IMR-90 (cell line): ENCODE data around the gene CARD10. TPM values are rescaled to one million over a fixed set of nuclear protein-coding genes. Genes with fewer than 3 reads are reported as not detected.

Source experiments
- ATAC-seq: fragments of 200-7000 bp; cut with Tn5 transposase; 2 replicates; pipeline ENCODE4 v1.9.1; 2020; ENCODE audit warnings: low read depth, mild to moderate bottlenecking, moderate library complexity
- BruUV-seq: library from RNA; stranded (reverse); fragments of 400-500 nt; replicated peaks from 2 replicates; lab custom pipeline; 2021; lab: Mats Ljungman, UMichigan
- CTCF ChIA-PET: fragments of 300-600 bp; formaldehyde crosslinking; extraction: SDS; loops from one replicate; lab custom pipeline; 2021; ENCODE audit warnings: antibody characterized with exemption; lab: Yijun Ruan, JAX
- POLR2A ChIA-PET: fragments of 300-600 bp; sonication (Branson Sonifier 250); formaldehyde crosslinking; loops from one replicate; lab custom pipeline; 2022; ENCODE audit warnings: antibody characterized with exemption; ENCODE audit not compliant: unreplicated experiment; lab: Charles Lee
- DNase-seq: peaks from one replicate; pipeline ENCODE4 v3.0.0; 2013
- H2AFZ ChIP-seq: replicated peaks from 2 replicates; pipeline ENCODE3; 2013; ENCODE audit warnings: low read length, mild to moderate bottlenecking; ENCODE audit not compliant: poor library complexity
- H2AK5ac ChIP-seq: 2 replicates; pipeline ENCODE4 v1.6.1; 2013; ENCODE audit warnings: low read depth, low read length, inconsistent platforms
- H2AK9ac ChIP-seq: replicated peaks from 2 replicates; pipeline ENCODE3; 2013; ENCODE audit warnings: mild to moderate bottlenecking, low read depth, low read length, moderate library complexity; ENCODE audit not compliant: poor library complexity
- H2BK120ac ChIP-seq: 2 replicates; pipeline ENCODE4 v1.6.1; 2013; ENCODE audit warnings: low read depth, low read length, inconsistent platforms
- H2BK15ac ChIP-seq: 3 replicates; pipeline ENCODE4 v1.6.1; 2013; ENCODE audit warnings: low read depth, low read length, inconsistent platforms
- H2BK20ac ChIP-seq: 2 replicates; pipeline ENCODE4 v1.6.1; 2013; ENCODE audit warnings: low read depth, mild to moderate bottlenecking, inconsistent platforms, low read length, moderate library complexity
- H2BK5ac ChIP-seq: 2 replicates; pipeline ENCODE4 v1.6.1; 2013; ENCODE audit warnings: mild to moderate bottlenecking, low read depth, low read length, inconsistent platforms; ENCODE audit not compliant: poor library complexity, severe bottlenecking
- H3K14ac ChIP-seq: replicated peaks from 2 replicates; pipeline ENCODE4 v1.6.1; 2013; ENCODE audit warnings: low read depth, low read length, inconsistent platforms
- H3K18ac ChIP-seq: 2 replicates; pipeline ENCODE4 v1.6.1; 2013; ENCODE audit warnings: low read depth, low read length, control low read depth
- H3K23ac ChIP-seq: 2 replicates; pipeline ENCODE4 v1.6.1; 2013; ENCODE audit warnings: low read depth, low read length, inconsistent platforms
- H3K27ac ChIP-seq: 2 replicates; pipeline ENCODE4 v1.5.1; 2013; ENCODE audit warnings: mild to moderate bottlenecking, control low read depth, low read length; ENCODE audit not compliant: insufficient read depth
- H3K27me3 ChIP-seq: 2 replicates; pipeline ENCODE4 v1.6.1; 2013; ENCODE audit warnings: low read length; ENCODE audit not compliant: control insufficient read depth, insufficient read depth
- H3K36me3 ChIP-seq: 2 replicates; pipeline ENCODE4 v1.6.1; 2013; ENCODE audit warnings: low read length, mixed read lengths; ENCODE audit not compliant: control insufficient read depth, insufficient read depth
- H3K4ac ChIP-seq: 2 replicates; pipeline ENCODE4 v1.6.1; 2013; ENCODE audit warnings: low read depth, low read length, inconsistent platforms
- H3K4me1 ChIP-seq: 2 replicates; pipeline ENCODE4 v1.6.1; 2013; ENCODE audit warnings: low read length, mixed read lengths; ENCODE audit not compliant: control insufficient read depth, insufficient read depth
- H3K4me2 ChIP-seq: 2 replicates; pipeline ENCODE4 v1.6.1; 2013; ENCODE audit warnings: low read depth, mild to moderate bottlenecking, control low read depth, low read length, moderate library complexity
- H3K4me3 ChIP-seq: 2 replicates; pipeline ENCODE4 v1.5.1; 2013; ENCODE audit warnings: low read depth, mild to moderate bottlenecking, control low read depth, low read length, moderate library complexity; ENCODE audit not compliant: insufficient read depth
- H3K56ac ChIP-seq: 2 replicates; pipeline ENCODE4 v1.6.1; 2013; ENCODE audit warnings: low read length, inconsistent platforms; ENCODE audit not compliant: insufficient read depth; ENCODE audit errors: extremely low read depth
- H3K79me1 ChIP-seq, 2 experiments: 2 replicates each; pipeline ENCODE4 v1.6.1; 2013; ENCODE audit warnings: low read length in 2 of 2, inconsistent platforms in 1 of 2, low read depth in 1 of 2
- H3K9ac ChIP-seq: 2 replicates; pipeline ENCODE4 v1.6.1; 2013; ENCODE audit warnings: low read depth, low read length, control low read depth
- H3K9me1 ChIP-seq: 2 replicates; pipeline ENCODE4 v1.6.1; 2013; ENCODE audit warnings: low read length, inconsistent platforms; ENCODE audit not compliant: insufficient read depth
- H3K9me3 ChIP-seq: 2 replicates; pipeline ENCODE4 v1.6.1; 2013; ENCODE audit warnings: low read length; ENCODE audit not compliant: control insufficient read depth, insufficient read depth
- H4K20me1 ChIP-seq: 2 replicates; pipeline ENCODE4 v1.6.1; 2013; ENCODE audit warnings: low read length, inconsistent platforms; ENCODE audit not compliant: insufficient read depth
- H4K5ac ChIP-seq: 2 replicates; pipeline ENCODE4 v1.6.1; 2013; ENCODE audit warnings: mild to moderate bottlenecking, low read depth, low read length, control low read depth
- H4K8ac ChIP-seq, 2 experiments: 2 replicates each; pipeline ENCODE4 v1.6.1; 2013; ENCODE audit warnings: low read depth in 2 of 2, low read length in 2 of 2, control low read depth in 1 of 2, inconsistent platforms in 1 of 2
- H4K91ac ChIP-seq: 2 replicates; pipeline ENCODE4 v1.6.1; 2013; ENCODE audit warnings: low read depth, low read length, inconsistent platforms; ENCODE audit not compliant: insufficient read depth
- BHLHE40 ChIP-seq: fragments of 150-350 bp; IDR thresholded peaks from 2 replicates; pipeline ENCODE4 v1.6.1; 2016; ENCODE audit warnings: mild to moderate bottlenecking, low read depth, low read length
- CEBPB ChIP-seq: IDR thresholded peaks from 2 replicates; pipeline ENCODE4 v1.6.1; 2012; ENCODE audit warnings: low read depth, low read length, improper control_type of control experiment
- CHD1 ChIP-seq: IDR thresholded peaks from 2 replicates; pipeline ENCODE4 v1.6.1; 2012; ENCODE audit warnings: low read depth, low read length, improper control_type of control experiment
- FOS ChIP-seq: fragments of 150-350 bp; IDR thresholded peaks from 2 replicates; pipeline ENCODE4 v1.6.1; 2016; ENCODE audit warnings: low read depth, low read length
- MAFK ChIP-seq: IDR thresholded peaks from 2 replicates; pipeline ENCODE4 v1.6.1; 2012; ENCODE audit warnings: low read depth, low read length, improper control_type of control experiment
- MAZ ChIP-seq: IDR thresholded peaks from 2 replicates; pipeline ENCODE4 v1.6.1; 2012; ENCODE audit warnings: low read depth, mild to moderate bottlenecking, low read length, improper control_type of control experiment, moderate library complexity, borderline replicate concordance
- MXI1 ChIP-seq: IDR thresholded peaks from 2 replicates; pipeline ENCODE4 v1.6.1; 2012; ENCODE audit warnings: low read depth, mild to moderate bottlenecking, low read length, moderate library complexity, borderline replicate concordance
- NFE2L2 ChIP-seq: fragments of 150-350 bp; IDR thresholded peaks from 2 replicates; pipeline ENCODE4 v1.6.1; 2016; ENCODE audit warnings: low read depth, mild to moderate bottlenecking, low read length
- POLR2A ChIP-seq: IDR thresholded peaks from 2 replicates; pipeline ENCODE4 v1.6.1; 2012; ENCODE audit warnings: mild to moderate bottlenecking, low read depth, low read length
- RAD21 ChIP-seq: IDR thresholded peaks from 2 replicates; pipeline ENCODE4 v1.6.1; 2012; ENCODE audit warnings: low read length, improper control_type of control experiment
- RCOR1 ChIP-seq: IDR thresholded peaks from 2 replicates; pipeline ENCODE4 v1.6.1; 2012; ENCODE audit warnings: mild to moderate bottlenecking, low read length, improper control_type of control experiment; ENCODE audit not compliant: insufficient replicate concordance
- RFX5 ChIP-seq: IDR thresholded peaks from 2 replicates; pipeline ENCODE4 v1.8.0; 2012; ENCODE audit warnings: low read depth, mild to moderate bottlenecking, low read length, moderate library complexity
- SMC3 ChIP-seq: fragments of 150-350 bp; IDR thresholded peaks from 2 replicates; pipeline ENCODE4 v1.6.1; 2016; ENCODE audit warnings: low read depth, mild to moderate bottlenecking, antibody characterized with exemption, low read length, moderate library complexity
- WGBS, 2 experiments: methylation state at CpG; one replicate each; pipeline versions ENCODE4 v1.1.5 to v1.1.7; 2013; ENCODE audit warnings: missing lambda C conversion rate in 2 of 2; ENCODE audit not compliant: insufficient read length in 1 of 2; ENCODE audit errors: extremely low coverage in 2 of 2; 5-methylcytosine and 5-hydroxymethylcytosine counted together
- dilution Hi-C: fragments of 300-500 bp; cut with HindIII; formaldehyde crosslinking; loops from one replicate; pipeline ENCODE4 v1.14.3; 2018; ENCODE audit warnings: low sequenced_read_pairs; ENCODE audit not compliant: unreplicated experiment
- in situ Hi-C: fragments of 300-500 bp; cut with MboI; formaldehyde crosslinking; loops from 3 replicates; pipeline ENCODE4 v1.14.3; 2019; ENCODE audit warnings: low sequenced_read_pairs, inconsistent platforms, mixed read lengths
- intact Hi-C: fragments of 100-400 bp; cut with micrococcal nuclease; formaldehyde crosslinking; loops from 2 replicates; pipeline ENCODE4 v1.10.0; 2022
- polyA plus RNA-seq, 3 experiments: library from polyadenylated mRNA; depleted of rRNA; stranded (reverse); fragments of >200 nt; gene quantifications; 2 replicates each; pipeline ENCODE4 v1.2.3, GENCODE V29; 2012; ENCODE audit warnings: low replicate concordance in 1 of 3
- total RNA-seq: library from RNA; depleted of rRNA; stranded (reverse); fragments of >200 nt; gene quantifications from 2 replicates; pipeline ENCODE4 v1.2.3, GENCODE V29; 2012
- TF ChIP-seq, protein P1 (sequence below): fragments of 150-350 bp; IDR thresholded peaks from 2 replicates; pipeline ENCODE4 v1.6.1; 2016; ENCODE audit warnings: low read depth, mild to moderate bottlenecking, low read length, moderate library complexity, borderline replicate concordance
- TF ChIP-seq, protein P2 (sequence below): conservative IDR thresholded peaks from 2 replicates; pipeline ENCODE4 v1.5.1; 2012; ENCODE audit warnings: mild to moderate bottlenecking, low read depth, low read length, improper control_type of control experiment
- TF ChIP-seq, protein P3 (sequence below): fragments of 150-350 bp; IDR thresholded peaks from 2 replicates; pipeline ENCODE4 v1.6.1; 2017; ENCODE audit warnings: mild to moderate bottlenecking, antibody characterized with exemption, low read length, low read depth

CARD10 gene
- total and polyA plus RNA-seq, 2 of the 4 experiments (the other 2 are of a cell fraction) = 6.1 to 18.4 TPM

DNA sequence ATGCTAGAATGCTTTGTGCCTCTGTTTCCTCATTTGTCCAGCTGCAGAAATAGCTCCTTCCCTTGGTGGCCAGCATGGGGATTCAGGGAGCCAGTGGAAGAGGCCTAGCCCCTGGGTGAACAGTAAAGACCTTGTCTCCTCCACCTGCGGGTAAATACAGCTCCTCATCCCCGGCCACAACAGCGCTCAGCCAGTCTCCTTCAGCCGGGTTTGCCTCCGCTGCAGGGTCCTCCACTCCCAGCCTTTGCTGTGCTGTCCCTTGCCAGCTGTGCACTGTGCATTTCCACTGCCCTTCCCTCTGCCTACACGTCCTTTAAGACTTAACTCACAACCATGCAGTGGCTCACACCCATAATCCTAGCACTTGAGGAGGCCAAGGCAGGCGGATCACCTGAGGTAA lies 39.6 kb upstream of the CARD10 start:
- Histone ChIP-seq H3K9ac (no peak overlapping the region), H3K9me1 (peaks cover 13% of the 10 kb centered on the region), H2BK5ac (no peak overlapping the region), H3K9me3 (no peaks in the 10 kb centered on the region), H4K5ac (no peak overlapping the region), H3K36me3 (peaks cover 6% of the 10 kb centered on the region; the same call in 1 of the 2 replicates), H4K20me1 (peaks cover 28% of the 10 kb centered on the region), H3K23ac (0 out of 2 replicates have a peak overlapping the region, but pooled peaks have one; percentile 16), H2AK9ac (peak overlapping the region; percentile 33), H3K4ac (0 out of 2 replicates have a peak overlapping the region, but pooled peaks have one; percentile 27), H2BK15ac (no peak overlapping the region), H2BK20ac (no peak overlapping the region; the same call in 1 of the 2 replicates), H3K18ac (no peak overlapping the region), H3K4me2 (no peak overlapping the region), H2AK5ac (0 out of 2 replicates have a peak overlapping the region, but pooled peaks have one; percentile 24), H3K4me3 (no peak overlapping the region), H3K14ac (no peak overlapping the region), H4K8ac (no peak overlapping the region), H3K79me1 (peaks cover 4 to 33% of the 10 kb centered on the region in 2 experiments; a peak in 2 of 4 replicates), H3K56ac (no peak overlapping the region), H4K91ac (0 out of 2 replicates have a peak overlapping the region, but pooled peaks have one; percentile 3), H2AFZ (no peak overlapping the region), H2BK120ac (no peak overlapping the region), H3K27me3 (no peaks in the 10 kb centered on the region), H3K4me1 (peaks cover 22% of the 10 kb centered on the region), H3K27ac (no peak overlapping the region)
- BruUV-seq = no TSS peak
- no peak for DNase-seq
- intact Hi-C loops = no loop called here
- 85% methylated on average over 5 of the region's 7 CpGs; no CpG with 5 or more reads in 1 of the 2 experiments for WGBS, 2 experiments
- no peak for TF ChIP-seq MAFK
- TF ChIP-seq BHLHE40 = no peak
- TF ChIP-seq RFX5 = no peak
- no peak for TF ChIP-seq POLR2A
- TF ChIP-seq NFE2L2 = no peak
- TF ChIP-seq, protein P1, sequence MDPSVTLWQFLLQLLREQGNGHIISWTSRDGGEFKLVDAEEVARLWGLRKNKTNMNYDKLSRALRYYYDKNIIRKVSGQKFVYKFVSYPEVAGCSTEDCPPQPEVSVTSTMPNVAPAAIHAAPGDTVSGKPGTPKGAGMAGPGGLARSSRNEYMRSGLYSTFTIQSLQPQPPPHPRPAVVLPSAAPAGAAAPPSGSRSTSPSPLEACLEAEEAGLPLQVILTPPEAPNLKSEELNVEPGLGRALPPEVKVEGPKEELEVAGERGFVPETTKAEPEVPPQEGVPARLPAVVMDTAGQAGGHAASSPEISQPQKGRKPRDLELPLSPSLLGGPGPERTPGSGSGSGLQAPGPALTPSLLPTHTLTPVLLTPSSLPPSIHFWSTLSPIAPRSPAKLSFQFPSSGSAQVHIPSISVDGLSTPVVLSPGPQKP = no peak
- TF ChIP-seq RAD21 = no peak
- TF ChIP-seq, protein P2, sequence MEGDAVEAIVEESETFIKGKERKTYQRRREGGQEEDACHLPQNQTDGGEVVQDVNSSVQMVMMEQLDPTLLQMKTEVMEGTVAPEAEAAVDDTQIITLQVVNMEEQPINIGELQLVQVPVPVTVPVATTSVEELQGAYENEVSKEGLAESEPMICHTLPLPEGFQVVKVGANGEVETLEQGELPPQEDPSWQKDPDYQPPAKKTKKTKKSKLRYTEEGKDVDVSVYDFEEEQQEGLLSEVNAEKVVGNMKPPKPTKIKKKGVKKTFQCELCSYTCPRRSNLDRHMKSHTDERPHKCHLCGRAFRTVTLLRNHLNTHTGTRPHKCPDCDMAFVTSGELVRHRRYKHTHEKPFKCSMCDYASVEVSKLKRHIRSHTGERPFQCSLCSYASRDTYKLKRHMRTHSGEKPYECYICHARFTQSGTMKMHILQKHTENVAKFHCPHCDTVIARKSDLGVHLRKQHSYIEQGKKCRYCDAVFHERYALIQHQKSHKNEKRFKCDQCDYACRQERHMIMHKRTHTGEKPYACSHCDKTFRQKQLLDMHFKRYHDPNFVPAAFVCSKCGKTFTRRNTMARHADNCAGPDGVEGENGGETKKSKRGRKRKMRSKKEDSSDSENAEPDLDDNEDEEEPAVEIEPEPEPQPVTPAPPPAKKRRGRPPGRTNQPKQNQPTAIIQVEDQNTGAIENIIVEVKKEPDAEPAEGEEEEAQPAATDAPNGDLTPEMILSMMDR = no peak
- TF ChIP-seq MAZ = no peak
- TF ChIP-seq CEBPB = no peak
- TF ChIP-seq CHD1 = no peak
- no peak for TF ChIP-seq FOS
- TF ChIP-seq, protein P3, sequence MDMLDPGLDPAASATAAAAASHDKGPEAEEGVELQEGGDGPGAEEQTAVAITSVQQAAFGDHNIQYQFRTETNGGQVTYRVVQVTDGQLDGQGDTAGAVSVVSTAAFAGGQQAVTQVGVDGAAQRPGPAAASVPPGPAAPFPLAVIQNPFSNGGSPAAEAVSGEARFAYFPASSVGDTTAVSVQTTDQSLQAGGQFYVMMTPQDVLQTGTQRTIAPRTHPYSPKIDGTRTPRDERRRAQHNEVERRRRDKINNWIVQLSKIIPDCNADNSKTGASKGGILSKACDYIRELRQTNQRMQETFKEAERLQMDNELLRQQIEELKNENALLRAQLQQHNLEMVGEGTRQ = no peak
- TF ChIP-seq SMC3 = no peak
- TF ChIP-seq MXI1 = no peak
- no peak for TF ChIP-seq RCOR1
- ChIA-PET CTCF (interaction anchor here (0.6 kb wide), 1 partner anchor 233 kb away, joined by 4 read pairs; no protein-coding TSS in a partner anchor), POLR2A (interaction anchor here (0.5 to 1.2 kb wide), 2 partner anchors 8 to 9 kb away, joined by 3 to 6 read pairs; no protein-coding TSS in a partner anchor)
- in situ Hi-C loops = no loop called here
- ATAC-seq = no peak
- dilution Hi-C loops = no loop called here
